NCI-H774 (cell line): ENCODE data around the gene RNASEH2A.
"Not testable (repeated sequence)": the region's sequence is repeated elsewhere in the genome, so short reads cannot be mapped to it uniquely, and the experiment has no call there.

ENCODE experiments used
- DNase-seq: peaks from one replicate; lab custom pipeline; 2025; lab: John Stamatoyannopoulos, UW

RNASEH2A gene

GRCh38 chr19:12833738-12834565, 27.6 kb downstream of the RNASEH2A start:
- DNase-seq, result peak; percentile 67

GRCh38 chr19:12834566-12834943, 28.2 kb downstream of the RNASEH2A start, which contains the start of gene RTBDN:
TSS of gene RTBDN (minus strand) at chr19:12834579. CDS start at chr19:12829979, 4,600 bp downstream.
- peak; percentile 20 for DNase-seq

GRCh38 chr19:12834976-12835757, 28.8 kb downstream of the RNASEH2A start:
- DNase-seq, result peak; percentile 72

- no peak for DNase-seq
These were observed 30.1 kb downstream of the RNASEH2A start for GRCh38 chr19:12836529-12836863.

GRCh38 chr19:12837225-12837624, 30.8 kb downstream of the RNASEH2A start:
- no peak for DNase-seq

GRCh38 chr19:12838182-12838885, 31.9 kb downstream of the RNASEH2A start, which contains the start of gene MAST1:
TSS of gene MAST1 (plus strand) at chr19:12838515. CDS start at chr19:12838573, 58 bp downstream.
- DNase-seq, result peak; percentile 42

- no peak for DNase-seq
These were observed 32.7 kb downstream of the RNASEH2A start for GRCh38 chr19:12838886-12839756.

- DNase-seq, result no peak
These were observed 34.0 kb downstream of the RNASEH2A start for GRCh38 chr19:12840091-12841079.

GRCh38 chr19:12841094-12841493, 34.7 kb downstream of the RNASEH2A start:
- no peak for DNase-seq

GRCh38 chr19:12842511-12842910, 36.1 kb downstream of the RNASEH2A start:
- DNase-seq, result no peak

GRCh38 chr19:12843328-12843727, 36.9 kb downstream of the RNASEH2A start:
- no peak for DNase-seq

- DNase-seq, result no peak
These were observed 37.8 kb downstream of the RNASEH2A start for GRCh38 chr19:12843999-12844732.

- not testable (repeated sequence) for DNase-seq
These were observed 40.2 kb downstream of the RNASEH2A start for GRCh38 chr19:12846613-12847012.

- peak; percentile 19 for DNase-seq
These were observed 41.1 kb downstream of the RNASEH2A start for GRCh38 chr19:12847159-12848139.

GRCh38 chr19:12856653-12857052, 50.3 kb downstream of the RNASEH2A start:
- DNase-seq, result no peak

- no peak for DNase-seq
These were observed 51.9 kb downstream of the RNASEH2A start for GRCh38 chr19:12858041-12858928.

GRCh38 chr19:12859546-12859945, 53.2 kb downstream of the RNASEH2A start:
- DNase-seq, result no peak
